ENCODE data around the gene HINT3. TPM values are rescaled to one million over a fixed set of nuclear protein-coding genes. Genes with fewer than 3 reads are reported as not detected.

The HINT3 gene
- total and polyA plus RNA-seq, 2 of the 13 experiments (the other 11 are each of a cell fraction or from before 2014, with no cell fraction given): 3.1 to 22.8 TPM

- H3K4me3 ChIP-seq (replicated peaks in 1 of 3; ENCODE audit: insufficient read depth in 1 of 3, low read depth in 2 of 3, low read length in 3 of 3): no peak overlapping the region
- H3K9me3 ChIP-seq (ENCODE audit: low read length): no peaks in the 10 kb centered on the region
- no peaks in the 10 kb centered on the region for H3K27me3 ChIP-seq (ENCODE audit: control insufficient read depth in 1 of 2, insufficient read depth in 2 of 2, low read length in 2 of 2)
- ChIA-PET POLR2A (interaction anchor here (1.1 to 5.4 kb wide), 6 partner anchors 10 to 43 kb away, joined by 3 to 48 read pairs (median 7); partner anchors contain the start of genes HINT3 and TRMT11), CTCF (ENCODE audit: low intra/inter-chr PET ratio, low total read pairs) (no interaction called here)
- BruUV-seq (replicated peaks): no TSS peak
- intact Hi-C loops (cut with micrococcal nuclease; ENCODE audit: unreplicated experiment): no loop called here
- ATAC-seq (peak; percentile 35), FAIRE-seq (no peak), DNase-seq (ENCODE audit: low spot score) (peak; percentile 59)
- no peaks in the 10 kb centered on the region for H4K20me1 ChIP-seq (ENCODE audit: insufficient read depth, low read length)
- peaks cover 72% of the 10 kb centered on the region for H3K4me1 ChIP-seq (ENCODE audit: insufficient read depth, low read length)
- peak overlapping the region; percentile 10 for H2AFZ ChIP-seq (ENCODE audit: low read length)
- peak overlapping the region; percentile 71; the same call in 1 of the 2 replicates for H3K4me2 ChIP-seq (ENCODE audit: low read depth, low read length)
- H3K79me2 ChIP-seq (ENCODE audit: insufficient read depth, low read length): no peaks in the 10 kb centered on the region
- H3K27ac ChIP-seq (ENCODE audit: extremely low read length, insufficient read depth, low read length): peak overlapping the region; percentile 92
- no peaks in the 10 kb centered on the region for H3K36me3 ChIP-seq (replicated peaks in 1 of 2; ENCODE audit: control insufficient read depth in 1 of 2, insufficient read depth in 2 of 2, low read length in 2 of 2)
- no peak overlapping the region; the same call in 1 of the 2 replicates for H3K9ac ChIP-seq (ENCODE audit: insufficient read depth, low read depth, low read length)
- in situ Hi-C loops (cut with HindIII; ENCODE audit: extremely low pct_ligation_motif_present, low pct_unique_long_range_greater_than_20kb): no loop called here
- WGBS (ENCODE audit: low lambda C conversion rate): 74% methylated on average over 10 of the region's 10 CpGs
- 0 out of 2 replicates have a peak, but pooled peaks have one; percentile 39 for TF ChIP-seq ZNF430 (CRISPR knock-in tag; IDR thresholded peaks at IDR 0.05)
- TF ChIP-seq RERE (CRISPR knock-in tag; IDR thresholded peaks at IDR 0.05; ENCODE audit: low read depth): no peak
- TF ChIP-seq SNAPC2 (CRISPR knock-in tag; IDR thresholded peaks at IDR 0.05): peak; percentile 48; the same call in 1 of the 2 replicates
- TF ChIP-seq ATRX (CRISPR knock-in tag; IDR thresholded peaks at IDR 0.05; ENCODE audit: borderline replicate concordance): no peak
- 0 out of 2 replicates have a peak, but pooled peaks have one; percentile 51 for TF ChIP-seq ZBTB34 (CRISPR knock-in tag; IDR thresholded peaks at IDR 0.05)
- peak; percentile 88 for TF ChIP-seq PPARG (CRISPR knock-in tag; conservative IDR thresholded peaks at IDR 0.05)
- peak; percentile 56; the same call in 1 of the 2 replicates for TF ChIP-seq HNF1B (CRISPR knock-in tag; IDR thresholded peaks at IDR 0.05)
- TF ChIP-seq GFI1 (CRISPR knock-in tag; IDR thresholded peaks at IDR 0.05; ENCODE audit: borderline replicate concordance): peak; percentile 34; the same call in 1 of the 2 replicates
- 0 out of 4 replicates have a peak, but pooled peaks of 1 of the 2 experiments have one; percentile 8 for TF ChIP-seq EP300 (IDR thresholded peaks at IDR 0.05; ENCODE audit: low read depth in 2 of 2, low read length in 2 of 2)
- TF ChIP-seq EP300 (CRISPR knock-in tag; IDR thresholded peaks at IDR 0.05; ENCODE audit: borderline replicate concordance): no peak
- TF ChIP-seq ZNF230 (CRISPR knock-in tag; IDR thresholded peaks at IDR 0.05): no peak
- TF ChIP-seq PHF21A (CRISPR knock-in tag; IDR thresholded peaks at IDR 0.05): 0 out of 2 replicates have a peak, but pooled peaks have one; percentile 12
- TF ChIP-seq MYNN (CRISPR knock-in tag; IDR thresholded peaks at IDR 0.05; ENCODE audit: low read depth): no peak
- TF ChIP-seq XRCC5 (optimal IDR thresholded peaks at IDR 0.05; ENCODE audit: low read length): peak; percentile 25
- peak; percentile 78 for TF ChIP-seq ZBTB38 (CRISPR knock-in tag; IDR thresholded peaks at IDR 0.05)
Measured at GRCh38 chr6:125942672-125943527, 13.7 kb upstream of the HINT3 start.
